GM21576 (cell line): ENCODE data around the gene KMT2B.
A peak's percentile ranks its signal among the peaks of the same experiment; 100 is the strongest.
"Not testable (repeated sequence)": the region's sequence is repeated elsewhere in the genome, so short reads cannot be mapped to it uniquely, and the experiment has no call there.

Experiments
- ATAC-seq: cut with Tn5 transposase; IDR thresholded peaks from one replicate; pipeline ENCODE4 v1.9.1; 2021; ENCODE audit warnings: mild to moderate bottlenecking, moderate library complexity; ENCODE audit not compliant: unreplicated experiment

Gene KMT2B

GRCh38 chr19:35755550-35756376, 38.0 kb downstream of the KMT2B start:
- ATAC-seq = no peak

- no peak for ATAC-seq
Observed at GRCh38 chr19:35756377-35757230, 38.8 kb downstream of the KMT2B start, which contains the start of gene HSPB6. TSS of gene HSPB6 (minus strand) at chr19:35757029. CDS start at chr19:35757008, 21 bp downstream.

GRCh38 chr19:35757231-35757748, 39.5 kb downstream of the KMT2B start:
- ATAC-seq = no peak

GRCh38 chr19:35757749-35758608, 40.2 kb downstream of the KMT2B start, which contains the start of gene PROSER3:
TSS of gene PROSER3 (plus strand) at chr19:35758176. CDS start at chr19:35758216, 40 bp downstream.
- ATAC-seq = peak; percentile 90

GRCh38 chr19:35759697-35760096, 41.9 kb downstream of the KMT2B start:
- no peak for ATAC-seq

GRCh38 chr19:35760711-35761349, 43.0 kb downstream of the KMT2B start:
- no peak for ATAC-seq

- ATAC-seq = no peak
Observed at GRCh38 chr19:35764432-35765315, 46.9 kb downstream of the KMT2B start.

- no peak for ATAC-seq
Observed at GRCh38 chr19:35766571-35767104, 48.8 kb downstream of the KMT2B start.

GRCh38 chr19:35767288-35768081, 49.7 kb downstream of the KMT2B start:
- ATAC-seq = no peak

- ATAC-seq = no peak
Observed at GRCh38 chr19:35768082-35768421, 50.2 kb downstream of the KMT2B start.

- ATAC-seq = not testable (repeated sequence)
Observed at GRCh38 chr19:35772362-35772761, 54.6 kb downstream of the KMT2B start.

GRCh38 chr19:35773020-35773806, 55.4 kb downstream of the KMT2B start:
- no peak for ATAC-seq

GRCh38 chr19:35774274-35775045, 56.7 kb downstream of the KMT2B start:
- no peak for ATAC-seq

GRCh38 chr19:35775046-35775297, 57.2 kb downstream of the KMT2B start:
- ATAC-seq = no peak

GRCh38 chr19:35775298-35776101, 57.7 kb downstream of the KMT2B start, which contains the start of gene ARHGAP33:
TSS of gene ARHGAP33 (plus strand) at chr19:35775564. CDS start at chr19:35775659, 95 bp downstream.
- ATAC-seq = peak; percentile 89
